ENCODE measurements around the gene STRADA.

Gene STRADA

DNA sequence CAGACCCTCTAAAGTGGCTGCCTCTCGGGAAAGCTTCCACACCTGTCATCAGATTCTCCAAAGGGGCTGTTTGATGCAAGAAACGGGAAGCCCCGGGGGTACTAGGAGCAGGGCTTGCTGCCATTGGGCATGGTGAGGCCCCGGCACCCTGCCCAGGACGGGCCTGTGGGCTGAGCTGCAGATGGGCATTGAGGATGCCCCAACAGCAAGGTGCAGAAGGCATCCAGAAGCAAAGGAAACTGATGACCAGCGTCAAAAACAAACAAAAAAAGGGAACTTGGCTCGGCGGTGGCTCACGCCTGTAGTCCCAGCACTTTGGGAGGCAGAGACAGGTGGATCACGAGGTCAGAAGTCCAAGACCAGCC lies 40.2 kb downstream of the STRADA start:
- DNase-seq (ENCODE audit: low spot score): no peak

DNA sequence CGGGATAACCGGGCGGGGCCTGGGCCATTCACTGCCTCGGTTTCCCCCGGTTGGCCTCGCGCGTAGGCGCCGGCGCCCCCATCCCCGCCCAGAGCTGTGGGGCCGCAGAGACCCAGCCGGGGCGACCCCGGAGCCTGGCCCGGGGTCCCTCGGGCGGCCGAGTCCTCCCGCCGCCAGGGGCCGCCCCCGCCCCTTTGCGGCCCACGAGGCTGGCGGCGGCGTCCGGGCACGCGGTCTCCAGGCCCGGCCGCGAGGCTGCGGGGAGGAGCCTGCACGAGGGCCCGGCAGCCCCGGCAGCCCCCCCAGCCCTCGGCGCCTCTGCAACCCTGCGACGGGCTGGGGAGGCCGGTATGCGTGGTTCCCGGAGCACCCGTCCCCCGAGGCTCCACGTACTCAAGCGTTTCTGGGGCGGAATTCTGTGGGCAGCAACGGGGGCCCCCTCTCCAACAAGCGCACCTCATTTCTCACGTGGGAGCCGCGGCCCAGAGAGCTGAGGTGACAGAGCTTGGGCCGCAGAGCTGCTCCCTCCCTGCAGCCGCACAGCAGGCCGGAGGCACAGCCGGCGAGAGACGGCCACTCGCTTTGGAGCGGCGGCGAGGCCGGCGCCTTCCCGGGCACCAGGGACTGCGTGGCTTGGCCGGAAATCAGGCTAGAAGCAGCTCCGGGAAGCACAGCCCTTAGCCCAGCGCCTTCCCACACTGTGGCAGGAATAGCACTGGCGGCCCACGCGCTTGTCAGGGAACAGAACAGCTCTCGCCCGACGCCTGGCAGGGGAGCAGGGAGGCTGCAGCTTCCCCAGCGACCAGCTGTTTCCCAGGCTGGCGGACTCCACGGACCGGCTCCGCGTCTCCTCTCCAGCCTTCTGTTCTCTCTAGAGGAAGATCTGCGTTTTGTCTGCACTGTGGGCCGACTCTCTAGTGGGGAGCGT lies 40.8 kb downstream of the STRADA start:
- DNase-seq (ENCODE audit: low spot score): no peak

DNA sequence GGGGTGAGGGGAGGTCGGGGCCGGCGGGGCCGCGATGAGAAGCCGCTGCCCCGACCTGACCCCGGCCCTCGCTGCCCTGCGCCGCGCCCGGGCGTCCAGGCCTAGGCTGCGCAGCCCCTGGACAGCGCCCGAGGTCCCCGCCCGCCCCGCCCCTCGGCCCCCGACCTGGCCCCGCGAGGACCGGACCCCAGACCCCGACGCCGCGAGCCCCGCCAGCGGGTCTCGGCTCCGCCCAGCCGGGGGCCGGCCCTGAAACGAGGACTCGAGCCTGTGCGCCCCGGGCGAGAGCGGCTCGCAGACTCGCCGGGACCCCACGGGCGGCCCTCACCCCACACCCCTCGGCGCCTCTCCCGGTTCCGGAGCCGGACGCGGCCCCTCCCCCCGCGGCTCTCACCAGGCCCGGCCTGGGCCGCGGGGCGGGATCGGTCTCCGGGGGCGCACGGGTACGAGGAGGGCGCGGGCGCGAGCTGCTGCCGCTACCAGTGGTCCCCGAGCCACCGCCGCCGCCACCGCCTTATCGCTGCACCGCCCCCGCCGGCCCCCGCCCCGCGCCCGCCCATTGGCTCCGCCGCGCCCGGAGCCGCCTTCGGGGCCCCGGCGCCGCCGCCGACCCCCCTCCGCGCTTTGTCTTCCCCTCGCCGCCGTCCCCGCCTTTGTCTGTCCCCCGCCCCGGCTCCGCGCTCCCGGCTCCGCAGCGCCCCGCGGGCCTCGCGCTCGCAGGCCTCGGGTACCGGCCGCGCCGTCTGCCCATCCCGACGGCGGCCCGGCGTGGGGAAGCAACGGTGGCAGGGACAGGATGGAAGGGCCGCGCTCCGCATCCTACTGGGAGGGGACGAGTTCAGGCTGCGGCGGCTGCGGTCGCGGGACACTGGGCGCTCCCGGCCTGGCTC lies 41.7 kb downstream of the STRADA start, which contains the start of gene LIMD2:
LIMD2 (minus strand) TSS at position 488 of the 890 bp plus-strand sequence. CDS start 827 bp downstream, outside the sequence.
- peak; percentile 26 for DNase-seq (ENCODE audit: low spot score)

DNA sequence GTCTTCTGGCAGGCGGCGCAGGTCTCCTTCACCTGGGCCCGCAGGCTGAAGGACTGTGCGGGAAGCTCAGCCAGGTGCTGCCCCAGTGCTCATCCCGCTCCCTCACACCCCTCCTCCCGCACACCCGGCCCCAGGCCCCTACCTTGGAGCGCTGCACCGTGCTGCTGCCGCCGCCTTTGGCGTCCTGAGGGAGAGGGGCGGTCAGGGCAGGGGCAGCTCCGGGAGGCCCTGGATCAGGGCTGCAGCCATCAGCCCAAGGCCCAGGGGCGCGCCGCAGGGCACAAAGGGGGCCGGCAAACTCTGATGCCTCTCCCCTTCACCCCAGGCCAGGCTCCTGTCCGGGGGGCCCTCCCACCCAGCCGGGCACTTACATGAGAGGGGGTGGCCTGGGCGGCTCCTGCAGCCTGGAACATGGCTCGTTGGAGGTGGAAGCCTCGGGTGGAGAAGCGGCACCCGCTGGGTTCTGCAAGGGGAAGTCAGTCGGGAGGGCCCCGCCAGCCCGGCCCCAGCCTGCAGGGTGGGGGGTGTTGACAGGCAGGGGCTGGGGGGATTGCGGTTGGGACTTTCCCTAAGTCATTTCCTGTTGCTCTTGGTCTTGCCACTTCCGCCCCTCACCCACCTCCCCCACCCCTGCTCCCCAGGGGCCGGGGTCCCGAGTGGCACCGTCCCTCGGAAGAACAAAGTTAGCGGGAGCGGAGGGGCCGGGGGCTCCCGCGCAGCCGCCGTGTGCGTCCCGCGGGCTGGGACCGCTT lies 42.5 kb downstream of the STRADA start:
- DNase-seq (ENCODE audit: low spot score): no peak

DNA sequence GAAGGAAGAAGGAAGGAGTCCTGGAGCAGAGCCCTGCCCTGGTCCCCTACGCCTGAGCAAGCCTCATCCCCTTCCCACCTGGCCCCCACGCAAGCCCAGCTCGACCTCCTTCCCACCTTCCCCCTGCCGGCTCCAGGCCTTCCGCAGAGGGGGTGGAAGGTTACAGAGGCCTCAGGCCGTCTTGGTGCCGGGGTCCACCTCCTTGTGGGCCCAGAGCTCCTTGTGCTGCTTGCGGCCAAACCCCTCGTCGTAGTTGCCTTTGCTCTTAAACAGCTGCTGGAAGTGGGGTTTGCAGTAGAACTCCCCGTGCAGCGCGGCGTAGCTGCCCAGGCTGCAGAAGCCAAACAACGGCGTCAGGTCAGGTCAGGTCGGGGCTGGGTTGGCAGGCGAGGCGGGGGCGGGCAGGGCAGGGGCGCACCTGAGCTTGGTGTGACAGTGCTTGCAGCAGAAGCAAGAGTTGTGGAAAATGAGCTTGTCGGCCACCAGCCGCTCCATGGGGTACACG lies 43.2 kb downstream of the STRADA start:
- no peak for DNase-seq (ENCODE audit: low spot score)

DNA sequence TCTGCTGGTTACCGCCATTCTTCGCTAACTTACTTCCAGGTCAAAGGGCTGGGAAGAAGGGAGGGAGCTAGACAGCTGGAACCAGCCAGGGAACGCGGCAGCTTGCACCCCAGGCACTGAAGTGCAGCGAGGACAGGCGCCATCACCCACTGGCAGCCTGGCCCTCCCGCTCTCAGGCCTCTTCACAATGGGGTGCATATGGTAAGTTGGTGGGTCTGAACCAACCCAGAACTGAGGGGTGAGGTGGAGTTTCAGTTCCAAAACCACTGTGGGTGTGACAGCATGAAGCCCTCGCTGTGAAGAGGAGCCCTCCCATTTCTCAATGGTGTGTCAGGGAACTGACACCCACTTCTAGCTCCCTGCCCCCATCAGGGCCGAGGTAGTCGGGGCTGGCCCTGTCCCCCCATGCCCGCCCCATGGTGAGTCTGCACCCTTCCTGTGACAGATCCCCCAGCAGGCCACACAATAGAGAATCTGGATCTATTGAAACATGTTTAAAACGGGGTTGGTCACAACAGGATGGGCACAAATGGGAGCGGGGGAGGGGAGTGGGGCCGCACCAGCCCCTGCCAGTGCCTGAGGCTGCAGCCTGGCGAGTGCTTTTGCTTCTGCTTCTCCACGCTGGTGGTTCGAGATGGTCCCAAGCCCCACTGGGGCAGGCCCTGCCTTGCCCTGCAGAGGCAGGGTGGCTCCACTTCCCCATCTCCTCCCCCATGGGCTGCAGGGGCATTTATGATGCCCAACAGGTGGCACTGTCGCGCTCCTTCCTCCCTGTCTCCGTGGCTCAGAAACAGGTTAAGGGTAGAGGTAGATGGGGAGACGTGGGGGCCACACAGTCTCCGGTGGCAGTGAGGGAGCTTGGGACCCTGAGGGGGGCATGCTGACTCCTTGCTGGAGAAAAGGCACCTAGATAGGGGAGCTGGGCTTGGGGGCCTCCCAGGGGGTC lies 44.0 kb downstream of the STRADA start:
- DNase-seq (ENCODE audit: low spot score): peak; percentile 36

DNA sequence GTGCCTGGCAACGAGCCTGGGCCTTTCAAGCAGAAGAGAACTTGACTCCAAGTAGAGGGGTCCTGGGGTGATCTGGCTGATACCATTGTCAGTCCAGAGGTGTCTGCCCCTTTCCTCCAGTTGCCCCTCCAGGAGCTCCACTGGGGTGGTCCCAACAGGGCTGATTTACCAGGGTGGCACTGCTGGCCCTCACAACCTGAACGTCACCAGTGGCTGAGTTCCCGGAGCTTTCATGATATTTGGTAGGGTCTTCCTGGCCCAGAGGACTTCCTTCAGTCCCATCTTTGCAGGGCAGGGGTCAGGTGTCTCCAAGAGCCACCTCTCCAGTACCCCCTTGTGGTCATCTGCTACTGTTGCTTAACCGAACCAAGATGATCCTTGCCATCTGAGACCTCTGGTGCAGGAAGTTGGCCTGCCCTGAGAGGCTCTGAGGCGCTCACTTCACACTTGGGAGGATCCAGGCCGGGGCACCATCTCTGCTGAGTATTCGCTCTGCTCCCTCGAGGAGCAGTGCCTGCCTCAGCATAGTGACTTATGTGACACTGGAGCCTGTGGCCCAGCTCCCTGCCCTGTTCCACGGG lies 45.1 kb downstream of the STRADA start:
- DNase-seq (ENCODE audit: low spot score): peak; percentile 36

DNA sequence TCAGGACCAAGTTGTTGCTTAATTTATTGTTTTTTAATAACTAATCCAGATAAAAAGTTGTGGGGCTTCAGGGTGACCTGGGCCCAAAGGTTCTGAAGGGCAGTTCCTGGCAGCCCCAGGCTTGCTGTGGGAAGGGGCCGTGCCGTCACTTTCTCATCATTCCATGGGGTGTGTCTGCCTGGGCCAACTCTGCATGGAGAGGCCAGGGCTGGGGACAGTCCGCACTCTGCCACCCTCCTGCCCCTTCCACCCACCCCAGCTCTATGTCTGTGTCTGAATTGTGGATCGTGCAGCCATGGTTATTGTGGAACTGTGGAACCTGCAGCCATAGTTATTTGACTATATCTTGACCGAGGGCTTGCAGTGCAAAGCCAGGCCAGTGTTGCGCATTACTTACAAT lies 45.7 kb downstream of the STRADA start:
- no peak for DNase-seq (ENCODE audit: low spot score)

DNA sequence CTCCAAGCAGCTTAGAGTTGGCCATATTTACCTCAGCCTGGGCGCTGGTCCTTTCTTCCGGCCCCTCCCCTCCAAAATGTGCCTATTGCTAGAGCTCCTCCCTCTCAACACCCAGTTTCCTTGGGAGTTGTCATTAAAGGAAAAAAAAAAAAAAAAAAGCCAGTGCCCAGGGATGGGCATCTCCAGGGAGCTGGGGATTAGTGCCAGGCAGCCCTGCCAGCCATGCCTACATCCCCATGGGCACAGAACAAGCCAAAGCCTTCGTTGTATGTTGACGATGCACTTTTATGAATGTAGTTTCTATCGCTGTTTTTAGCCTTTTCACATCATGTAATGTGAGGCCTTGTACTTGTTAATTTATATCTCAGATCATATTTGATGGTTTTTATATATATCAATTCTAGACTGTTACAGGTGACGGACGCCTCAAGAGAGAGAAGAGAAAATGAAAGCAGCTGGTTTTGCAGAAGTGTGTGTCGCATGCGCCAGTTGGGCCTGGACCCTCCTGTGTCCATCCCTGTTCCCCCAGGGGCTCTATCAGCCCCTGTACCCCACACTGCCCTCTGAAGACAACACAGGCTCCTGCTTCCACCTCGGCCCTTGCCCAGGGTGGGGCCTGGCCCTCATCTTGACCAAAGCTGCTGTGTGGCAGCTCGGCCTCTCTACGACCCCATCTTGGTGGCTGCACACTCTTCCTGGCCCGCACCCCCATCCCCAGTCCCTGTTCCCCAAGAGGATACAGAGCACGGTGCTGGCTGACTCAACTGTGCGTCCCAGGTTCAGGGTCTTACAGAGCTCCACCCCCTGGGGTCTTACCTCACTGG lies 46.4 kb downstream of the STRADA start:
- DNase-seq (ENCODE audit: low spot score): no peak

DNA sequence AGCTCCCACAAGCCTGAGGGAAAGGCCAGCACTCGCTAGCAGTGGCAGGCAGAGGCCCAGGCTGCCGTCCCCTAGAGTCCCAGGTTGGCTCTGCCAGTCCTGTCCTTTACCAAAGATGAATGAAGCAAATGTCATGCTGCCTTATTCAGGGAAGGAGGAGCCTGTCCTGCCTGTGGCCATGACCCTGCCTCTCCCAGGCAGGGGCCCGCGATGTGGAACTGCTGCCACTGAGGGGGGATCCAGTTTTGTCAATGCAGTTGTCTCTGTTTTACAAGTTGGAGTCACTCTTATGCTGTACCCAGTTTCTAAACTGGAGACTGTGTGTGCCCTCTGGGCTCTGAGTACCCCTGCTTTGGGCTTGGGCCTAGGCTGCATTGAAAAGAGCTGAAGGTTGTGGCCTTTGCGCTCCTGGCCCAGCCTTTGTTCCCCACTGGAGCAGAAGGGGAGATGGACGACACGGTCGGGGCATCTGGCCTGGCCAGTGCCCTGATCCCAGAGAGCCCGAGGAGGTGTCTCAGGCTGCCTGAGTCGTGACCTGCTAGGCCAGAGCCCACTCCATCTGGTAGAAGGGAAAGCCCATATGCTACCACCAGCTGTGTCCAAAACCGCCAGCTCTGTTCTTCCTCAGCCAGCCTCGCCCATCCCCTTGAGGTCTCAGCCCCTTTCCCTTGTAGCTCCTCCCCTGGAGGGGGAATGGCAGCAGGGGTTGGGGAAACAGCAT lies 47.2 kb downstream of the STRADA start:
- no peak for DNase-seq (ENCODE audit: low spot score)

DNA sequence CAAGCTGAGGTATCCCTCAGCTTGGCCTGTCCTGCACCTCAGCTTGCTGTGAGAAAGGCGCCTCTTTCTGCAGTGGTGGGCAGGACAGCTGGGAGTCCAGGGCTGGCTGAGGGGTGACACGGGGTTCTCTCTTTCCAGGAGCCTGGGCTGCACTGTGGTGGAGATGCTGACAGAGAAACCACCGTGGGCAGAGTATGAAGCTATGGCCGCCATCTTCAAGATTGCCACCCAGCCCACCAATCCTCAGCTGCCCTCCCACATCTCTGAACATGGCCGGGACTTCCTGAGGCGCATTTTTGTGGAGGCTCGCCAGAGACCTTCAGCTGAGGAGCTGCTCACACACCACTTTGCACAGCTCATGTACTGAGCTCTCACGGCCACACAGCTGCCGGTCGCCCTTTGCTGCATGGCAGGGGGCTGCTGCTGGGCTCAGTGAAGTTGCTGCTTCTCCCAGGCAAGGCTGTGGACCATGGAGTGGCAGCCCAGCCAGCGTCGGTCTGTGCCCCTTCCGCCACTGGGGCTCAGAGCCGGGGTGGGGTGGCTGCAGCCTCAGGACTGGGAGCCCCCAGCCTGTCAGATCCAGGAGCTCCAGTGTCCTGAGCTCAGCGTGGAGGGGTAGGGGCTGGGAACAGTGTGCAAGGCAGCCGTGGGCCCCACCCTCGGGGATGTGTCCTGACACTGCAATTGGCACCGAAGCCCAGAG lies 48.0 kb downstream of the STRADA start:
- DNase-seq (ENCODE audit: low spot score): no peak

DNA sequence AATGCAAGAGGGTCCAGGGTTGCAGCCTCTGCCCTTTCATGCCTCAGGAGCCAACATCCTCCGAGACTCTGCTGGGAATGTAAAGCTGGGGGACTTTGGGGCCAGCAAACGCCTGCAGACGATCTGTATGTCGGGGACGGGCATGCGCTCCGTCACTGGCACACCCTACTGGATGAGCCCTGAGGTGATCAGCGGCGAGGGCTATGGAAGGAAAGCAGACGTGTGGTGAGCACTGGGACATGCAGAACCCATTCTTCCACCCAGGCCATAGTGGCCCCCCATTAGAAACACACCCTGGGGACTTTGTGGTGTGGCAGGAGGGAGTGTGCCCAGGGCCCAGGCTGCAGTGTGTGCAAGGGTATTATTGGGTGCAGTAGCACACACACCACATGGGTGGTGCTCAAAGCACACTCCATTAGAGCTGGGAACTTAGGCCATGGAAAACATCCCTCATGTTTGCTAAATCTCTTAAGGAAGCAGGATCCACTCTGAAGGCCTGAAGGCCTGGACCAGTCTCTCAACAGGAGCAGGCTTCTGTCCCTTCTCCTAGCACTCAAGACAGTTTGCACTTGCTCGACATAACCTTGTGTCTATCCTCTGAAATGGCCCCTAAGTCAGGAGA lies 49.3 kb downstream of the STRADA start:
- no peak for DNase-seq (ENCODE audit: low spot score)

DNA sequence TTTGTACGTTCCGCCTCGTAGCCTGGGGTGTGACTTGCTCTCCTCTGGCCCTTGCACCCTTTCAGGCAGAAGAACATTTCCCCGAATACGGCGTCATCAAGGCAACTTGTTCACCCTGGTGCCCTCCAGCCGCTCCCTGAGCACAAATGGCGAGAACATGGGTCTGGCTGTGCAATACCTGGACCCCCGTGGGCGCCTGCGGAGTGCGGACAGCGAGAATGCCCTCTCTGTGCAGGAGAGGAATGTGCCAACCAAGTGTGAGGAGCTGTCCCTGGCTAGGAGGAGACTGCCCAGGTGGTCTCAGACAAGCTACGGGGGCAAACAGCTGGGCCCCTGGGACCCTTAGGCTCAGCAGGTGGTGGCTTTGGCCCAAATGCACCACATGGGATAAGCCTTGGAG lies 52.1 kb downstream of the STRADA start:
- DNase-seq (ENCODE audit: low spot score): no peak

DNA sequence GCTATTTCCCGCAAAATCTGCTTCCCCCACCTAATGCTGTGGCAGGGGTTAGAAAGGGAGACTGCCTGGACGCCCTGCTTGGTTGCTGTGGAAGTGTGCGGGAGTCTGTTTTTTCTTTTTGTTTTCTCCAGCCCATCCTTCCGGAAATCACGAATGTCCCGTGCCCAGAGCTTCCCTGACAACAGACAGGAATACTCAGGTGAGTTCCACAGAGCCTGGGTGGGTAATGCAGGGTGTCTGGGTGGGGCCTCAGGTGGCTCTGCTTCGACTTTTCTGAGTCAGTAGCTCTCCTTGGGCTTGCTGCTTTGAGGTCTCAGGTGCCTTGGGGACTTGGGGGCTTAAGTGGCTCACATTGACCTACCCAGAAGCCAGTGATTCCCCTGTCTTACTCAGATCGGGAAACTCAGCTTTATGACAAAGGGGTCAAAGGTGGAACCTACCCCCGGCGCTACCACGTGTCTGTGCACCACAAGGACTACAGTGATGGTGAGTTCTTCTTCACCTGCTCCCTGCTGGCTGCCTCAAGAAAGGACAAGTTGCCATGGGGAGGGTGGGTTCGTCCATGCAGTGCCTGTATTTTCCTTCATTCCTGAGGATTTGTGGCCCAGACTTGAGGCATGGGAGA lies 53.1 kb downstream of the STRADA start:
- DNase-seq (ENCODE audit: low spot score): no peak

DNA sequence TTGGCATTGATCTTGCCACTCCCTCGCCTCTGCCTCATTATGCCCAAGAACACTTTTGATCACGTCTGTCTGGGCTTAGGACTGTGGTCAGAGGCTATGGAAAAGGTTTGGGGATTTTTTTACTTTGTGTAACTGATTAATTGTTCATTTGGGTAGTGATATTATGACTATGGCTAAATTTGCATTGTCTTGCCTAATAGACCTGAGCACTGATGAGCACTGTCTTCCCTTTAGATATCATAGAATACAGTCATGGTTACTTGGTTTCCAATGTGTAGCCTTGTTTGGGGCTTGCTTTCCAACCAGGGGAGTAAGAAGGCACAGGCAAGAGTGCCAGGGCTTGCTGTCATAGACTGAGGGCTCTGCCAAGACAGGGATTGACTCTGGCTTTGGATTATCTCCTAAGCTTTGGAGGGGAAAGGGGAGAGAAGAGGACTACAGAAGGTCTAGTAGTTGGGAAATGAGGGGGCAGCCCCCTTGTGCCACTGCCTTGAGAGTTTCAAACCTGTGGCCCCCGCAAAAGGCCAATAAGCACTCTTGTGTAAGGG lies 55.4 kb downstream of the STRADA start:
- DNase-seq (ENCODE audit: low spot score): no peak

DNA sequence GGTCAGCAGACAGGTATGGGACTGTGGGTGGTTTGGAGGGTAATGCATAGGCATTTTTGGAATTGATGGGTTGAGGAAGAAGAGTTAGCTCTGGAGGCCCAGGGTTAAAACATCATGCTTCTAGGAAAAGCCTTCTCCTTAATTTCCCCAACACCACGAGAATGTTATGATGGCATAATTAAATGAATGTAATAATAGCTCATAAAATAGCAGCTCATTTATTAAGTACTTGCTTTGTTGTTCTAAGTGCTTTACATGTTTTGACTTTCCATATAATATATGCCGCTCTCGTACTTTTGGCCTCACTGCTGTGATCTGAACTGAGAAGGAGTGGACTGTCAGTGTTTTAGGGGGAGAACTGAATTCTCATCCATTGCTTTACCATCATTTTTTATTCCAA lies 56.0 kb downstream of the STRADA start:
- DNase-seq (ENCODE audit: low spot score): no peak

DNA sequence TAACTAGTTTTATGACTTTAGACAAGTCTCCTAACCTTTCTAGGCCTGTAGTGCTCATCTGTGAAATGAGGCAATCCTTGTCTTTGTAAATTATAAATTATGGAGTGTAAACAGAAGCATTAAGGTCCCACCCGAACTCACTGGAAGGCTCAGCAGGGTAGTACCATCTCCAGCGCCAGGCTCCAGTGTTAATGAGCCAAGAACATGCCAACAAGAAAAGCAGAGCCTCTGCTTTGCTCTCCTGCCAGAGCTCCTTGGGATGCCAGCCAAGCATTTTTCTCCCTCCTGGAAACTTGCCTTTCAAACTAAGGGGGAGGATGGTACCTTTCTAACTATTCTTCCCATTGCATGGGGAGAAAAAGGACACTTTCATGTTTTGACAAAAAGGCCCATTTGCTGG lies 56.6 kb downstream of the STRADA start:
- DNase-seq (ENCODE audit: low spot score): no peak

Data from RKO (cell line).